HG03066 (cell line): ENCODE data around the gene ZNF687.
A peak's percentile ranks its signal among the peaks of the same experiment; 100 is the strongest.

Experiments used
- ATAC-seq: cut with Tn5 transposase; IDR thresholded peaks from one replicate; pipeline ENCODE4 v1.9.1; 2021; ENCODE audit warnings: low read depth; ENCODE audit not compliant: unreplicated experiment

The ZNF687 gene

DNA sequence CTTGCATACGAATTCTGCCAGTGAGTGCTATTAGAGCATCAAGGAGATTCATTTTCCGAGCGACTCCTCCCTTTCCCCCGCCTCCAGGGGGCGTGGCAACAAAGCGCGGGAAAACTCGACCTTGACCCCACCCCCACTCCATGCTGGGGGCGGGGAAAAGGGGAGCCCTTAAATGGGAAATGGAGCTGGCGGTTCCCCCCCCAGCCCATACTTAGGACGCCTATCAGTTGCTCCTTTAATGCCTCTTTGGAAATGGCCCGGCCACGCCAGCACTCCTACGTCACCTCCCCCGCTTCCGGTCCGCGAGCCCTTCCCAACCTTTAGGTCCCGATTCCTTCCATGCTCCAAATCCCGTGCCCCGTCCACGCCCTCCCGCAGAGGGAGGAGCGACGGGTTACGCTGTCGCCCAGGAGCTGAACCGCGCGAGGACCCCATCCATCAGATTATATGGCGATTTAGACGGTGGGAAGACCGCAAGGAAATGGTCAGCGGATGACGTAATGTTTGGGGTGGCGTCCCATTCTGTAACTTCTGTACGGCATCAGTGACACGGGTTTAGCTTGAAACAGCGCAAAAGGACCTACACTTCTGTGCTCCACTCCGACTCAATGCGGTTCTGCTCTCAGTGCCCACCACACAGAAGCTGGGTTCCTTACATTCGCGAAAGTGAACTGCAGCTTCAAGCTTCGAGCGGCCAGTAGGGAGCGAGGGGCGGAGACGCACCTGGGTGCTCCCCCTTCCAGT, 702 bp upstream of the ZNF687 start:
- peak; percentile 37 for ATAC-seq

DNA sequence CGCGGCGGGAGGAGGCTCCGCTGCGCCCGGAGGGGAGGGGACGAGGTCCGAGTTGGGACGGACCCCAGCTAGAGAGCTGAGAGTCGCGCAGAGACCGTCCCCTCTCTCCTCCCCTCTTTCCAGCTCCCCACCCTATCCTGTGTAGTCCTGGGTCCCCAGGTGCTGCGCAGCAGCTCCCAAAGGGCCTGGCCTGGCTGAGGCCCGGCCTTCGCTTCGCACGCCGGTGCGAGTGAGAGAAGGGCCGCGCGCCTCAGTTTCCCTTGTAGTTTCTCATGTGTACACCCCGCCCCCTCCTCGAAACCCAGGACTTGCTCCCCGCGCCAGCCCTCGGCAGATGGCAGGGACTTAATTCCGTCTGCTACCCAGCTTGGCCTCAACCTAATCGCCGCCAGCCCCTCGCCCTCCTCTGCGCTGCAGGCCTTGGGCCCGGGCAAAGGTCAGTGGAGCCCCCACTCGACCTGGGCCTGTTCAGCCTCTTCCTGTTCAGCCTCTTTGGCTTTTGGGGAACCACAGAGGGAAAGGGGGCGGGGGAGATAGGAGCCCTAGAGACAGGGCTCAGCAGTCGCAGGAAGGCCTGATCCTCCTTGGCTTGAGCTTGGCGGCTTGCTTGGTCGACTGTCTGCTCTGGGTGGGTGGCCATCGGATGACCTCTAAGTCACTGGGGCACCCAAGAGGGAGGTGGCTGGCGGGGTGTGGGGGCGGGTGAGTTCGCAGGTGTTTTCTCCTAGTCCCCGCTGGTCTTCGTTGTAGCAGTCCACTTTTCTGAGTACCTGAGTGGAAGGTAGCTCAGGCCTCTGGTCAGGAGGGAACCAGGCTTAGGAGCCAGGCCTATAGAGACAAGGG, 1.0 kb downstream of the ZNF687 start:
- no peak for ATAC-seq

GRCh38 chr1:151284013-151284577, 2.0 kb downstream of the ZNF687 start:
- ATAC-seq: no peak

GRCh38 chr1:151286619-151287340, 4.7 kb downstream of the ZNF687 start:
- ATAC-seq: no peak

DNA sequence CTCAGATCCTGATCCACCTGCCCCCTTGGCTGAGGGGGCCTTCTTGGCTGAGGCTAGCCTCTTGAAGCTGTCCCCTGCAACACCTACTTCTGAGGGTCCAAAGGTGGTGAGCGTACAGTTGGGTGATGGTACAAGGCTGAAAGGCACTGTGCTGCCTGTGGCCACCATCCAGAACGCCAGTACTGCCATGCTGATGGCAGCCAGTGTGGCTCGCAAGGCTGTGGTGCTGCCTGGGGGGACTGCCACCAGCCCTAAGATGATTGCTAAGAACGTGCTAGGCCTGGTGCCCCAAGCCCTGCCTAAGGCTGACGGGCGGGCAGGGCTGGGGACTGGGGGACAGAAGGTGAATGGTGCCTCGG, 5.2 kb downstream of the ZNF687 start:
- ATAC-seq: no peak

DNA sequence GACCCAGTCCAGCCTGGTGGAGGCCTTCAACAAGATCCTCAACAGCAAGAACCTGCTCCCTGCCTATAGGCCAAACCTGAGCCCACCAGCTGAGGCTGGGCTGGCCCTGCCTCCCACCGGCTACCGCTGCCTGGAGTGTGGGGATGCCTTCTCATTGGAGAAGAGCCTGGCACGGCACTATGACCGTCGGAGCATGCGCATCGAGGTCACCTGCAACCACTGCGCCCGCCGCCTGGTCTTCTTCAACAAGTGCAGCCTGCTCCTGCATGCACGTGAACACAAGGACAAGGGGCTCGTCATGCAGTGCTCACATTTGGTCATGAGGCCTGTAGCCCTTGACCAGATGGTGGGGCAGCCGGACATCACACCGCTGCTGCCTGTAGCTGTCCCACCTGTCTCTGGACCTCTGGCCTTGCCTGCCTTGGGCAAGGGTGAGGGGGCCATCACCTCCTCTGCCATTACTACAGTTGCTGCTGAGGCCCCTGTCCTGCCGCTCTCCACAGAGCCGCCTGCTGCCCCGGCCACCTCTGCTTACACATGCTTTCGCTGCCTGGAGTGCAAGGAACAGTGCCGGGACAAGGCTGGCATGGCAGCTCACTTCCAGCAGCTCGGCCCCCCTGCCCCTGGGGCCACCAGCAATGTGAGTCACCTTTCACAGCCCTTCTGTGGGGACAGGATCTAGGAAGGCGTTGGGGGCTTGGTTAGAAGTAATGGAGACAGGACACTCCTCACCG, 5.8 kb downstream of the ZNF687 start:
- ATAC-seq: no peak

GRCh38 chr1:151288502-151288901, 6.4 kb downstream of the ZNF687 start:
- no peak for ATAC-seq

GRCh38 chr1:151289080-151289935, 7.2 kb downstream of the ZNF687 start:
- ATAC-seq: no peak

GRCh38 chr1:151289991-151290708, 8.1 kb downstream of the ZNF687 start:
- ATAC-seq: no peak

GRCh38 chr1:151290709-151291303, 8.7 kb downstream of the ZNF687 start:
- no peak for ATAC-seq

DNA sequence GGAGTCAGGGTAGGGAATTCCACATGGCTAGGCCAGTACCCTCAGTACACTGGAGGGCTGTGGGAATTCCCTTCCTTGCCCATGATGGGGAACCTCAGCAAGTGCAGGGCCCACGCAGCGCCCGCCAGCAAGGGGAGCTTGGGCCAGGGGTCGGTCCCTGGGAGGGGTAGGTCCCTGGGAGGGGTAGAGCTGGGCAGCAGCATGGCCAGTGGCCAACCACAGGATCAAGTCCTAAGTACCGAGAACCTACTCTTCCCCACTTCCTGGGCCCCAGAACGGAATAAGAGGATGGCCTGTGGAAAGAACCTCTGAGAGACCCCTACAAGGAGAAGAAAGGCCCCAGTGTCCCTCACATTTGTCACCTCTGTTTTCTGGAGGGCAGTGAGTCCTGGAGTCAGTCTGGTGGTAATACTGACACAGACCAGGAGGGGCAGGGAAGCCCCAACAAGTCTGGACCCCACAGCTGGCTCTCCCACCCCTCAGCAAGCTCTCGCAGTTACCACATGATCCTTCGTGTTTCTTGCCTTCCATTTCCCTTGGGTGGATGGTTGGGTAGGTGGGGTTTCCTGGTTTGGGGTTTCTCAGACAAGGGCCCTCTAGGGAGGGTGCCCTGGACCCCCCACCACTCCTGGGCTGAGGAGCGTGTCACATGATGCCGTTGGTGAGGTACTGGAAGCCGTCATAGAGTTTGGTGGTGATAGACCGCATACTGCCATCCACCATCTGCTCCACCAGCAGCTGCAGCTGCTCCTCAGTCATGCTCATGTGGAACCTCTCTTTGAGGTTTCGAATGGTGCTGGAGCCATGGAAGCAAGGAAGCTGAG, 10.3 kb downstream of the ZNF687 start:
- no peak for ATAC-seq

GRCh38 chr1:151293093-151293492, 11.0 kb downstream of the ZNF687 start:
- ATAC-seq: no peak

DNA sequence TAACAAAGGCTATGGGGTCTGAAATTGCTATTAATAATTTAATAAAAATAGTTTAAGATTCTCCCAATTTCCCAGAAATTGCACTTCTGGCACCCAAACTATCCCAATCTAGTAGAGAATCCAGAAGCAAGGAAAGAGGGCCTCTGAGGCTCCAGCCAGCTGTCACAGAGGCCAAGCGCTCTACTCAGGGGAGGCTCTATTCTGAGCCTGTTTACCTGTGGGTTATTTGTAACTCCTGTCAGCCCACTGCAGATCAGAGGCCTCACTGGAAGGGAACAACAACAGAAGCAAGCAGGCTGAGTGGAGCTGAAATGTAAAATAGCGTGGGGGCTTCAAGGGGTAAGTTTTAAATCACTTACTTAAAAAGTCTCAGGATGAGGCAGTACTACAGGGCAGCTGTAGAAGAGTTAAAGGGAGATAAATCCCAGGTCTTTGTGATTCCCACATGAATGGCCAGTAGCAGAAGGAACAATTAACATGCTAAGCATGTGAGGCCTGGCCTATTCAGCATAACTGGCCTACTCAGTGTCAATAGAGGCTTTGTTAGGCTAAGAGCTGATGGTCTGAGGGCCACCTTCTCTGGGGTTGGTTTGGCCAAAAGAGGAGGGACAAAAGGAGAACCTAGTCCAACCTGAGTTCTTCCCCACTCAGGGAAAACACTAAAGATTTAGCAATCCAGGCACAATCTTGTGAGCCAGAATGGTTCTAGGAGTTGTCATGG, 12.8 kb downstream of the ZNF687 start:
- ATAC-seq: no peak

GRCh38 chr1:151309811-151310323, 27.8 kb downstream of the ZNF687 start:
- no peak for ATAC-seq

GRCh38 chr1:151311011-151311410, 28.9 kb downstream of the ZNF687 start:
- ATAC-seq: no peak

DNA sequence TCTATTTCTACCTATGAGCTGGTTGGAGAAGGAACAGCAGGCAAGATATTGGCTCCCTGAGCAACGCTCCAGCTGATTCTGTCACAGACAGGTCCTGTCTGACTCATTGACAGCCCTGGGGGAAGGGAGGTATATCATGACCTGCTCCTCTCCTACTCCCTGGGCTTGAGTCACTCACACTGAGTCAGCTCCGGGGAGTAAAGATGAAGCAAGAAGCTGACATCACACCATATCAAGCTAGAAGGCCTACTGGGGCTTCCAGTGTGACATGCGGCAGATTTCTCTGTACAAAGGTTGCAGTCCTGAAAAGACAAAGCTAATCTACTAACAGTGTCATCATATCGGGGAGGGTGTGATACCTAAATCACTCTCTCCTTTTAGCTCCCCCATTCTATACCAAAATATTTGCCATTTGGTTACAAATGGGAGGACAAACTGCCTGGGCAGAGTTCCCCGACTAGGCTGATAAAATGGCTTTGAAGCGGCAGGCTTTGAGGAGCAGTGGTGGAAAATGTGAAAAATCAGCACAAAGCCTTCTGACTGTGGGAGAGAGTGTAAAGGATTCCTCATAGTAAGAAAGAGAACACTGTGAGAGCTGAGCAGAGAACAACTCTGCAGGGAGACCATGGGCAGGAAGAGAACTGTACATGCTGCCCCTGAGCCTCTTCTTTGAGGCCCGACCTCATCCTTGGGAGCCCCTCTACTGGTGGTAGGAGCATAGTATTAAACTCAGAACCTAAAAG, 29.7 kb downstream of the ZNF687 start:
- no peak for ATAC-seq
